Panc1 (cell line): ENCODE data around the gene ITSN2. TPM values are rescaled to one million over a fixed set of nuclear protein-coding genes. Genes with fewer than 3 reads are reported as not detected.

Experiments used
- ATAC-seq: fragments of 200-7000 bp; cut with Tn5 transposase; 2 replicates; pipeline ENCODE4 v1.9.1; 2020; ENCODE audit warnings: mild to moderate bottlenecking, moderate library complexity
- BruUV-seq: library from RNA; stranded (reverse); fragments of 400-500 nt; replicated peaks from 2 replicates; lab custom pipeline; 2021; lab: Mats Ljungman, UMichigan
- CTCF ChIA-PET: fragments of 300-600 bp; sonication (Branson Sonifier 250); formaldehyde crosslinking; loops from one replicate; lab custom pipeline; 2022; ENCODE audit warnings: antibody characterized with exemption; lab: Charles Lee
- POLR2A ChIA-PET: fragments of 300-600 bp; sonication (Branson Sonifier 250); formaldehyde crosslinking; loops from one replicate; lab custom pipeline; 2022; ENCODE audit warnings: antibody characterized with exemption; lab: Charles Lee
- DNase-seq: peaks from one replicate; pipeline ENCODE4 v3.0.0-alpha.2; 2010; ENCODE audit warnings: low read depth, low spot score
- H3K27ac ChIP-seq: 2 replicates; pipeline ENCODE4 v1.5.1; 2011; ENCODE audit warnings: mild to moderate bottlenecking, low read length, inconsistent platforms
- H3K27me3 ChIP-seq: fragments of 200-500 bp; sonication (Bioruptor generic); 2 replicates; pipeline ENCODE4 v1.6.0; 2014; ENCODE audit warnings: low read length, inconsistent platforms; ENCODE audit not compliant: control insufficient read depth, insufficient read depth
- H3K36me3 ChIP-seq: fragments of 200-500 bp; sonication (Bioruptor generic); 2 replicates; pipeline ENCODE4 v1.5.1; 2014; ENCODE audit warnings: inconsistent platforms, mild to moderate bottlenecking, low read length, moderate library complexity; ENCODE audit not compliant: control insufficient read depth, insufficient read depth
- H3K4me1 ChIP-seq: 2 replicates; pipeline ENCODE4 v1.5.1; 2011; ENCODE audit warnings: inconsistent platforms, mild to moderate bottlenecking, low read length, moderate library complexity; ENCODE audit not compliant: control insufficient read depth, insufficient read depth
- H3K4me3 ChIP-seq, 2 experiments: 2 replicates each; pipeline ENCODE4 v1.5.1; 2011 to 2012; ENCODE audit warnings: low read depth in 2 of 2, low read length in 2 of 2, mild to moderate bottlenecking in 2 of 2, inconsistent platforms in 1 of 2, moderate library complexity in 1 of 2
- H3K9me3 ChIP-seq: fragments of 200-500 bp; sonication (Bioruptor generic); 2 replicates; pipeline ENCODE4 v1.5.1; 2014; ENCODE audit warnings: low read depth, mild to moderate bottlenecking, inconsistent platforms, low read length, moderate library complexity; ENCODE audit not compliant: control insufficient read depth, insufficient read depth
- POLR2AphosphoS5 ChIP-seq: IDR thresholded peaks from 2 replicates; pipeline ENCODE4 v1.6.1; 2012; ENCODE audit warnings: mild to moderate bottlenecking, low read depth, low read length, moderate library complexity
- SIN3A ChIP-seq: IDR thresholded peaks from 2 replicates; pipeline ENCODE4 v1.6.1; 2012; ENCODE audit warnings: low read depth, mild to moderate bottlenecking, low read length, moderate library complexity, borderline replicate concordance; ENCODE audit not compliant: insufficient read depth
- TCF7L2 ChIP-seq: IDR thresholded peaks from 2 replicates; pipeline ENCODE4 v1.6.1; 2011; ENCODE audit warnings: mild to moderate bottlenecking, low read depth, low read length, inconsistent platforms
- in situ Hi-C: cut with HindIII; loops from 2 replicates; pipeline ENCODE4 v1.10.0; 2016; ENCODE audit warnings: low sequenced_read_pairs, low pct_unique_long_range_greater_than_20kb
- intact Hi-C: fragments of 100-400 bp; cut with micrococcal nuclease; formaldehyde crosslinking; loops from one replicate; pipeline ENCODE4 v1.10.0; 2022; ENCODE audit not compliant: unreplicated experiment
- total RNA-seq: library from RNA; stranded (reverse); gene quantifications from one replicate; pipeline ENCODE4 v1.2.1, GENCODE V29; 2021; ENCODE audit not compliant: unreplicated experiment
- TF ChIP-seq, protein P1 (sequence below), 2 experiments: IDR thresholded peaks; 2 replicates each; pipeline ENCODE4 v1.6.1; 2011 to 2012; ENCODE audit warnings: low read depth in 2 of 2, control low read depth in 1 of 2, low read length in 1 of 2, mild to moderate bottlenecking in 1 of 2, moderate library complexity in 1 of 2; ENCODE audit not compliant: insufficient read depth in 1 of 2
- TF ChIP-seq, protein P2 (sequence below): fragments of 450-650 bp; IDR thresholded peaks from 2 replicates; pipeline ENCODE4 v1.5.1; 2017; ENCODE audit warnings: mild to moderate bottlenecking

ITSN2 gene
- total RNA-seq, 1 experiment from 2014 or later: 57.7 TPM

DNA sequence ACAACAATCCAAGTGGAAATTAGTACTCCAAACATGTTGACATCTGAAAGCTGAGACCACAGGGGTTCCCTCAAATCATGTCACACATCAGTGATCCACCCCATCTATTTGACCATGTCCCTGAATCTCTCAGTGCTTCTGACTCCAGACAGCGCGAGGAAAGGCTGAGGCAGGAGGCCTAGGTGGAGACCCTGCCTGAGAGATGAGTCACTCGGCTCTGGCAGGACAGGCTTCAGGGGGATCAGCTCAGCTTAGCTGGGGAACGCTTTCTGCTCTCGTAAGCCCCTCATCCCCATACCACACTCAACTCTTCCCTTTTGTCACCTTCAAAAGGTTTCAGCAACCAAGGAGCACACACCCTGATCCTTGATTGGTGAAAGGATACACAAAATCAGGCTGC, 191.3 kb downstream of the ITSN2 start:
- DNase-seq: no peak
- CTCF ChIA-PET: no interaction called here
- Histone ChIP-seq H3K27ac (no peak overlapping the region), H3K4me3 (no peak overlapping the region), H3K9me3 (no peaks in the 10 kb centered on the region), H3K27me3 (no peaks in the 10 kb centered on the region), H3K4me1 (no peaks in the 10 kb centered on the region), H3K36me3 (no peaks in the 10 kb centered on the region)
- POLR2A ChIA-PET: no interaction called here
- in situ Hi-C loops (no loop called here), intact Hi-C loops (loop anchor here (10.0 kb wide), 1 partner anchor 84 kb away; the partner anchor contains the start of gene TP53I3)
- no peak for TF ChIP-seq POLR2AphosphoS5
- TF ChIP-seq TCF7L2: no peak
- TF ChIP-seq, protein P1, sequence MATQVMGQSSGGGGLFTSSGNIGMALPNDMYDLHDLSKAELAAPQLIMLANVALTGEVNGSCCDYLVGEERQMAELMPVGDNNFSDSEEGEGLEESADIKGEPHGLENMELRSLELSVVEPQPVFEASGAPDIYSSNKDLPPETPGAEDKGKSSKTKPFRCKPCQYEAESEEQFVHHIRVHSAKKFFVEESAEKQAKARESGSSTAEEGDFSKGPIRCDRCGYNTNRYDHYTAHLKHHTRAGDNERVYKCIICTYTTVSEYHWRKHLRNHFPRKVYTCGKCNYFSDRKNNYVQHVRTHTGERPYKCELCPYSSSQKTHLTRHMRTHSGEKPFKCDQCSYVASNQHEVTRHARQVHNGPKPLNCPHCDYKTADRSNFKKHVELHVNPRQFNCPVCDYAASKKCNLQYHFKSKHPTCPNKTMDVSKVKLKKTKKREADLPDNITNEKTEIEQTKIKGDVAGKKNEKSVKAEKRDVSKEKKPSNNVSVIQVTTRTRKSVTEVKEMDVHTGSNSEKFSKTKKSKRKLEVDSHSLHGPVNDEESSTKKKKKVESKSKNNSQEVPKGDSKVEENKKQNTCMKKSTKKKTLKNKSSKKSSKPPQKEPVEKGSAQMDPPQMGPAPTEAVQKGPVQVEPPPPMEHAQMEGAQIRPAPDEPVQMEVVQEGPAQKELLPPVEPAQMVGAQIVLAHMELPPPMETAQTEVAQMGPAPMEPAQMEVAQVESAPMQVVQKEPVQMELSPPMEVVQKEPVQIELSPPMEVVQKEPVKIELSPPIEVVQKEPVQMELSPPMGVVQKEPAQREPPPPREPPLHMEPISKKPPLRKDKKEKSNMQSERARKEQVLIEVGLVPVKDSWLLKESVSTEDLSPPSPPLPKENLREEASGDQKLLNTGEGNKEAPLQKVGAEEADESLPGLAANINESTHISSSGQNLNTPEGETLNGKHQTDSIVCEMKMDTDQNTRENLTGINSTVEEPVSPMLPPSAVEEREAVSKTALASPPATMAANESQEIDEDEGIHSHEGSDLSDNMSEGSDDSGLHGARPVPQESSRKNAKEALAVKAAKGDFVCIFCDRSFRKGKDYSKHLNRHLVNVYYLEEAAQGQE (IDR thresholded peaks at IDR 0.05; ENCODE audit: insufficient read depth in 1 of 2, low read depth in 2 of 2, low read length in 1 of 2): no peak
- TF ChIP-seq SIN3A: no peak
- TF ChIP-seq, protein P2, sequence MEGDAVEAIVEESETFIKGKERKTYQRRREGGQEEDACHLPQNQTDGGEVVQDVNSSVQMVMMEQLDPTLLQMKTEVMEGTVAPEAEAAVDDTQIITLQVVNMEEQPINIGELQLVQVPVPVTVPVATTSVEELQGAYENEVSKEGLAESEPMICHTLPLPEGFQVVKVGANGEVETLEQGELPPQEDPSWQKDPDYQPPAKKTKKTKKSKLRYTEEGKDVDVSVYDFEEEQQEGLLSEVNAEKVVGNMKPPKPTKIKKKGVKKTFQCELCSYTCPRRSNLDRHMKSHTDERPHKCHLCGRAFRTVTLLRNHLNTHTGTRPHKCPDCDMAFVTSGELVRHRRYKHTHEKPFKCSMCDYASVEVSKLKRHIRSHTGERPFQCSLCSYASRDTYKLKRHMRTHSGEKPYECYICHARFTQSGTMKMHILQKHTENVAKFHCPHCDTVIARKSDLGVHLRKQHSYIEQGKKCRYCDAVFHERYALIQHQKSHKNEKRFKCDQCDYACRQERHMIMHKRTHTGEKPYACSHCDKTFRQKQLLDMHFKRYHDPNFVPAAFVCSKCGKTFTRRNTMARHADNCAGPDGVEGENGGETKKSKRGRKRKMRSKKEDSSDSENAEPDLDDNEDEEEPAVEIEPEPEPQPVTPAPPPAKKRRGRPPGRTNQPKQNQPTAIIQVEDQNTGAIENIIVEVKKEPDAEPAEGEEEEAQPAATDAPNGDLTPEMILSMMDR: no peak
- no TSS peak for BruUV-seq
- ATAC-seq: no peak

DNA sequence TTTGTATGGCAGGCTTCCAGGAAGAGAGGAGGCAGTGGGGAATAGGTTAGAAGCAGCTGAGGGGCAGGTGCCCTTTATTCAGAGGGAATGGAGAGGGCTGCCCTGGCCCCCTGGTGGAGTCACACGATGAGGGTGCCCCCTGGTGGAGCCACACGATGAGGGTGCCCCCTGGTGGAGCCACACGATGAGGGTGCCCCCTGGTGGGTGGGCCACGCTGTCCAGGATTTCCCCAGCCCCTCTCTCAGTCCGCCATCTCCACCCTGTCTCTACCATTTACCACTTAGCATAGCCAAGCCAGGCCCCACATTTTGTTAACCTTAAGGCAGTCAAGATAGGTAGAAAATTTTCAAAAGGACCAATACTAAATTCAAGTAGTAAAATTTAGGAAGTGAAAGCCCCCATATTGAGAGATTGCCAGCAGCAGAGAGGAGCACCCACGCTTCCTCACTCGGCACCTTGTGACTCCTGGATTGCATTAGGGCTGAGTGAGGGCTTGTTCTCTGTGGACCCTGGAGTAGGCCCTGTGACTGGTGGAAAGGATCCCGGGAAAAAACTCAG, 195.8 kb downstream of the ITSN2 start:
- ATAC-seq: peak; percentile 87
- Histone ChIP-seq H3K4me1 (no peaks in the 10 kb centered on the region), H3K4me3 (no peak overlapping the region), H3K27ac (no peak overlapping the region), H3K27me3 (no peaks in the 10 kb centered on the region), H3K36me3 (no peaks in the 10 kb centered on the region), H3K9me3 (peaks cover 4% of the 10 kb centered on the region; the same call in 1 of the 2 replicates)
- intact Hi-C loops: loop anchor here (10.0 kb wide), 1 partner anchor 80 kb away; the partner anchor contains the start of gene TP53I3
- POLR2A ChIA-PET: no interaction called here
- in situ Hi-C loops: no loop called here
- no peak for DNase-seq
- no peak for TF ChIP-seq TCF7L2
- TF ChIP-seq, protein P2: peak; percentile 84
- BruUV-seq: no TSS peak
- CTCF ChIA-PET: no interaction called here
